Measurements from ENCODE around the gene BTNL3. TPM values are rescaled to one million over a fixed set of nuclear protein-coding genes. Genes with fewer than 3 reads are reported as not detected.

BTNL3 gene
- total RNA-seq, 1 donor from 2014 or later: 0.82 TPM

GRCh38 chr5:180970336-180970735 is 18.3 kb upstream of the BTNL3 start:
- Mint-ChIP-seq H3K4me1 (ENCODE audit: unreplicated experiment) (no peaks in the 10 kb centered on the region), H3K9me3 (peaks cover 4% of the 10 kb centered on the region), H3K27me3 (peaks cover 6% of the 10 kb centered on the region), H3K4me3 (no peak overlapping the region), H3K36me3 (no peaks in the 10 kb centered on the region), H3K27ac (no peak overlapping the region)
- TF ChIP-seq, protein P1, sequence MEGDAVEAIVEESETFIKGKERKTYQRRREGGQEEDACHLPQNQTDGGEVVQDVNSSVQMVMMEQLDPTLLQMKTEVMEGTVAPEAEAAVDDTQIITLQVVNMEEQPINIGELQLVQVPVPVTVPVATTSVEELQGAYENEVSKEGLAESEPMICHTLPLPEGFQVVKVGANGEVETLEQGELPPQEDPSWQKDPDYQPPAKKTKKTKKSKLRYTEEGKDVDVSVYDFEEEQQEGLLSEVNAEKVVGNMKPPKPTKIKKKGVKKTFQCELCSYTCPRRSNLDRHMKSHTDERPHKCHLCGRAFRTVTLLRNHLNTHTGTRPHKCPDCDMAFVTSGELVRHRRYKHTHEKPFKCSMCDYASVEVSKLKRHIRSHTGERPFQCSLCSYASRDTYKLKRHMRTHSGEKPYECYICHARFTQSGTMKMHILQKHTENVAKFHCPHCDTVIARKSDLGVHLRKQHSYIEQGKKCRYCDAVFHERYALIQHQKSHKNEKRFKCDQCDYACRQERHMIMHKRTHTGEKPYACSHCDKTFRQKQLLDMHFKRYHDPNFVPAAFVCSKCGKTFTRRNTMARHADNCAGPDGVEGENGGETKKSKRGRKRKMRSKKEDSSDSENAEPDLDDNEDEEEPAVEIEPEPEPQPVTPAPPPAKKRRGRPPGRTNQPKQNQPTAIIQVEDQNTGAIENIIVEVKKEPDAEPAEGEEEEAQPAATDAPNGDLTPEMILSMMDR (conservative IDR thresholded peaks at IDR 0.05): no peak
- DNase-seq (ENCODE audit: extremely low spot score, unreplicated experiment): no peak

GRCh38 chr5:180970875-180971274 is 17.8 kb upstream of the BTNL3 start:
- no peaks in the 10 kb centered on the region for H3K36me3 Mint-ChIP-seq
- TF ChIP-seq, protein P1 (conservative IDR thresholded peaks at IDR 0.05): no peak
- H3K4me3 Mint-ChIP-seq: no peak overlapping the region
- peaks cover 4% of the 10 kb centered on the region for H3K9me3 Mint-ChIP-seq
- no peak for DNase-seq (ENCODE audit: extremely low spot score, unreplicated experiment)
- no peaks in the 10 kb centered on the region for H3K4me1 Mint-ChIP-seq (ENCODE audit: unreplicated experiment)
- H3K27me3 Mint-ChIP-seq: peaks cover 9% of the 10 kb centered on the region
- no peak overlapping the region for H3K27ac Mint-ChIP-seq

- H3K4me1 Mint-ChIP-seq (ENCODE audit: unreplicated experiment): no peaks in the 10 kb centered on the region
- peaks cover 4% of the 10 kb centered on the region for H3K27me3 Mint-ChIP-seq
- TF ChIP-seq, protein P1 (conservative IDR thresholded peaks at IDR 0.05): no peak
- H3K27ac Mint-ChIP-seq: no peak overlapping the region
- no peak for DNase-seq (ENCODE audit: extremely low spot score, unreplicated experiment)
- peaks cover 4% of the 10 kb centered on the region for H3K9me3 Mint-ChIP-seq
- no peaks in the 10 kb centered on the region for H3K36me3 Mint-ChIP-seq
- H3K4me3 Mint-ChIP-seq: no peak overlapping the region
Observed at GRCh38 chr5:180974612-180975315, 13.9 kb upstream of the BTNL3 start.

GRCh38 chr5:180975338-180975737 is 13.3 kb upstream of the BTNL3 start:
- TF ChIP-seq, protein P1 (conservative IDR thresholded peaks at IDR 0.05): no peak
- H3K27me3 Mint-ChIP-seq: peaks cover 4% of the 10 kb centered on the region
- no peaks in the 10 kb centered on the region for H3K36me3 Mint-ChIP-seq
- H3K9me3 Mint-ChIP-seq: peaks cover 4% of the 10 kb centered on the region
- DNase-seq (ENCODE audit: extremely low spot score, unreplicated experiment): no peak
- no peaks in the 10 kb centered on the region for H3K4me1 Mint-ChIP-seq (ENCODE audit: unreplicated experiment)
- no peak overlapping the region for H3K4me3 Mint-ChIP-seq
- no peak overlapping the region for H3K27ac Mint-ChIP-seq

DNA sequence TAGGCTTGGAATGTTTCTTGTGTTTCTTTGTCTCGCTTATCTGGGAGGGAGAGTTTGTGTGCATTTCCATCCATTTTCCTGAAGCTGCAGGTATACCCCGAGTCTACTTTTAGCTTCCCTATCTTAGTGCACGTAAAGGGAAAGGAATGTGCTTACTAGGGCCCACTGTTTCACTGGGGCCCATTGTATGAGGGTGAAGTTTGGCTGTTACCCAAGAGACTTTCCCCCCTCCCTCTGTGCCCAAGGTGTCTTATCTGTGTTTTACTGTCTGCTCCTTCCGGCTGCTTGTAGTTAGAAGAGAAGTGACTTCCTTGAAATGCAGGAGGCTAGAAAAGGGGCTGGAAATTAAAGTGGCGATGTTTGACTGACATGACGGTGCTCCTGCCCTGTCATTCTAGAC is 12.1 kb upstream of the BTNL3 start:
- Mint-ChIP-seq H3K27me3 (peaks cover 4% of the 10 kb centered on the region), H3K9me3 (no peaks in the 10 kb centered on the region), H3K27ac (no peak overlapping the region), H3K36me3 (no peaks in the 10 kb centered on the region), H3K4me3 (no peak overlapping the region), H3K4me1 (ENCODE audit: unreplicated experiment) (no peaks in the 10 kb centered on the region)
- DNase-seq (ENCODE audit: extremely low spot score, unreplicated experiment): no peak
- TF ChIP-seq, protein P1 (conservative IDR thresholded peaks at IDR 0.05): no peak

All from type B pancreatic cell (in vitro differentiated cells).